Hepatic stellate cell (primary cell): ENCODE results near the gene SLU7.

Experiments used
- DNase-seq: peaks from one replicate; pipeline ENCODE4 v3.0.0; 2011; ENCODE audit warnings: low spot score

SLU7 gene

GRCh38 chr5:160419458-160420330, 813 bp upstream of the SLU7 start:
- DNase-seq: no peak

DNA sequence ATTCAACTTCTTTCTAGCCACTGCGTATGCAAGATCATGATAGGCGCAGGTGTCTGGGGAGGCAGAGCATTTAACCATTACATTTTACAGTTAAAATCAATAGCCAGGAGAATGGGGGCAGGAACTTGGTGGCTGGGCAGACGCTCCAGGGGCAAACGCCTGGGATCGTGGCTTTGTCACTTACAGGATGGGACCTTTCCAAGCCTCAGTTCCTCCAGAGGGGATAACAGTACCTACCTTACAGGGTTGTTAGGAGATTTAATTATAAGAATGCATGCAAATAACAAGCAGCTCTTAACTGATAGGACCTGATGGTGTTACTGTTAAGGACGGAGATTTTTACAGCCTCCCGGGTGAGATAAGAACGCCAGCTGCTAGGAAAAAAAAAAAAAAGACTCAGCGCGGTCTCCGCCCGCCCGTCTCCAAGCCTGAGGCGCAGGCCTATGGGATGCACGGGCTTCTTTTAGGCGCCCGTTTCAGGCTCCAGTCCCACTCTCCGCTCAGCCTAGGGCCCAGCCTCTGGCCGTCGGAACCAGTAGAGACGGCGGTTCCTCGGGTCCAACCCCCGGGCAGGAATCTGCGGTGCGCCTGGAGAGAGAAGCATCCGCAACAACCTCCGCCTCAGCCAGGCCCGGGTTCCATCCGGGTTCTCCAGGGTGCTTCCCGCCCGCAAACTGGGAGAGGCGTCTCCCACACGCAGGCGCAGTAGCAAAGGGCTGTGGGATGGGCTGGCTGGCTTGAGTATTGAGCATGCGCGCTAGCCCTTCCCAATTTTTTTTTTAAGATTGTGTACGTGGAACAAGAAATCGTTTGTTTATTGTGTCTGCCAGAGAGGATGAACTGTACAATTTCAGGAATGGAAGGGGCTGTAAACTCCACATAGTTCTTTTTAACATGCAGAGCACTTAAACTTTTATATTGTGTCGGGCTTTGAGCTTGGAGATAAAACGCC, 19.2 kb downstream of the SLU7 start, which contains the start of gene FAM200C:
TSS of gene FAM200C (minus strand) at position 653 of the 952 bp plus-strand sequence. CDS start 4,564 bp downstream, outside the sequence.
- DNase-seq: peak; percentile 97

- no peak for DNase-seq
These were observed 20.1 kb downstream of the SLU7 start for GRCh38 chr5:160398806-160399205.

DNA sequence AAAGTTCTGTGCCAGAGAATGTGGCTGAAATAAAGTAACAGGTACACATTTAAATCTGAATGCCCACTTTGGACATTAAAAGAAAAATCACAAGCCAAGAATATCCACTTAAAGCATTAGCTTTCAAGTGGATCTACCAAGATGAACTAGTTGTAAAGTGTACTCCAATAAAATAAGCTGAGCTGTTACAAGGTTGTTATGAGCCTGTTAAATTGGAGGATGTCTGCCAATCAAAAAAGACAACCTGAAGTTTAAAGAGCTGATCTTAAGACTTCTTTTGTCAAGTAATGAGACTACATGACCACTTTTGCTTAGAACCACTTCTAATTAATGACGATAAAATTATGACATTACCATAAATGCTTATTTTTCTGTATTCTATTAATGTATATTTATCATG, 21.4 kb downstream of the SLU7 start:
- no peak for DNase-seq

GRCh38 chr5:160395111-160395510, 23.8 kb downstream of the SLU7 start:
- DNase-seq: no peak

- no peak for DNase-seq
These were observed 27.8 kb downstream of the SLU7 start for GRCh38 chr5:160390787-160391696.

DNA sequence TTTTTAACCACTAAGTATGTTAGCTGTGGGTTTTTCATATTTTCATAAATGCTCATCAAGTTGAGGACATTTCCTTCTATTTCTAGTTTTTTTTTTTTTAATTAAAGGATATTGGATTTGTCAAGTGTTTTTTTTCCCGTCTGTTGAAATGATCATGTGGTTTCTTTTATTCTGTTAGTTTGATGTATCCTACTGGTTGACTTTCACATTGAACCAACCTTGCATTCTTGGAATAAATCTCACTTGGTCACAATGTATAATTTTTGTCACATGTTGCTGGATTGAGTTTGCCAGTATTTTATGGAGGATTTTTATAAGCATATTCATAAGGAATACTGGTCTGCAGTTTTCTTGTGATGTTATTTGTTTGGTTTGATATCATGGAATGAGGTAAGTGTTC, 31.4 kb downstream of the SLU7 start:
- DNase-seq: no peak

- no peak for DNase-seq
These were observed 33.4 kb downstream of the SLU7 start for GRCh38 chr5:160385496-160385895.

GRCh38 chr5:160384681-160385080, 34.2 kb downstream of the SLU7 start:
- no peak for DNase-seq

DNA sequence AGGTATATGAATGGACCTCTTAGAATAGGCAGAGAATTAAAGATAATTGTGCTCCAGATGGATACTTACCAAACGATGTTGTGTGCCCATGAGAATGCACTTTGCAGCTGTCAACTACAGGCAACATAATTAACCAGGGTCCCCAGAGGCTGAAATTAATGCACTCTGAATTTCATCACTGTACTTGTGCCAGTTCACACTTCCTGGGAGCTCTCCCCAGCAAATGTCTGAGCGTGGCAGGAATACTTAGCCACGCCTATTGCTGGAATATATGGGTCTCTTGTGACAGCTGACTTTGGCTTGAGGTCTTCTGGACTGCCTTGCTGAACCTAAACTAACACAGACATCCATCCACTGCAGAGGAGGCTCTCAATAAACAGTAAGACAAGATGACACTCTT, 36.5 kb downstream of the SLU7 start:
- DNase-seq: no peak

DNA sequence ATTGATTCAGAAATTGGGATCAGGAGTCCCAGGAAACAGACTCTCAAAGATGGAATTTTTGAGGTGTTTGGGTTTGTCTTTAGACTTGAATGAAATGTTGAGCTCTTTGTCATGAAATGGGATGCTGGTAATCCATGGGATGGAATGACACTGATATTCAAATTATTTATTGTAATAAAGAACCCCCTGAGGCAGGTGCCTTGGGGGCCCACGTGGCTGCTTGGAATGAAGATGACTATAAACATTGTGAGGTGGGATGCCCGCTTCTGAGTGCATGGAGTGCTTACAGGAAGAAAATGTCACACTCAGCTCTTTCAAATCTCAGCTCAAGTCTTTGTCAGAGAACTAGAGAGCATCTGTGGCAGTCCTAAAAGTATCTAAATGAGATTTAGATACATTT, 38.8 kb downstream of the SLU7 start:
- DNase-seq: no peak

DNA sequence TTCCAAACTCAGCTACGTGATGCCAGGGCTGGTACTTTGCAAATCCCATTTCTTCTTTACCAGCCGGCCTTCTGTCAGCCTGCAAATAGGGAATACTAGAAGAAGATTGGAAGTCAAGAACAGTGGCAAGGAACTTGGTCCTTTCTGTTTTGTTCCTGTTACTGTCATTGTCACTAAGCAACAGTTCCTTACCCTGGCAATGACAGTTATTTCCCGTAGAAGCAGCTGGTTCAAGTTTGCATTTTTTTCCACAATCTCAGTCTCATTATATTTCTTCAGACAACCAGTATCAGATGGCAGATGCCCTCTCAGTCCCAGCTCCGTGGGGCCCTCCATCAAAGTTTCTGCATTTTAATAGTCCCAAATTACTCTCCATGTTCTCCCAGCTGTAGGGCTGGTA, 39.4 kb downstream of the SLU7 start:
- DNase-seq: no peak

- no peak for DNase-seq
These were observed 40.6 kb downstream of the SLU7 start for GRCh38 chr5:160378330-160378729.

GRCh38 chr5:160377651-160378050, 41.2 kb downstream of the SLU7 start:
- DNase-seq: no peak

- DNase-seq: no peak
These were observed 42.5 kb downstream of the SLU7 start for GRCh38 chr5:160376416-160376815.

- DNase-seq: no peak
These were observed 43.2 kb downstream of the SLU7 start for GRCh38 chr5:160375701-160376100.

- DNase-seq: no peak
These were observed 43.7 kb downstream of the SLU7 start for GRCh38 chr5:160375166-160375565.

- no peak for DNase-seq
These were observed 47.6 kb downstream of the SLU7 start for GRCh38 chr5:160371294-160371693.

DNA sequence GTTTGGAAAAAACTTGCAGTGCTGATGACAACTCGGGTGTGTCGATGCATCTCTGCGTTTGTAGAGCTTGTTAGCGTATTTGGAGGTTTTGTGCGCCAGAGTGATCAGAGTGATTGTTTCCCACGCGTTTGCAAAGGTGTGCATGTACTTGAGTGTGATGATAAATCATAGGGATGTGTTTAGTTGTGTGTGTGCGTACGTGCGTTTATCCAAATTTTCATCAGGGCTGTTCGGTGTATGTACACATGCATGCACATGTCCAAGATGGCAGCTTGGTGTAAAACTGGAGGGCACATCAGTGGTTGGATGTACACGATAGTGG, 48.2 kb downstream of the SLU7 start:
- no peak for DNase-seq

DNA sequence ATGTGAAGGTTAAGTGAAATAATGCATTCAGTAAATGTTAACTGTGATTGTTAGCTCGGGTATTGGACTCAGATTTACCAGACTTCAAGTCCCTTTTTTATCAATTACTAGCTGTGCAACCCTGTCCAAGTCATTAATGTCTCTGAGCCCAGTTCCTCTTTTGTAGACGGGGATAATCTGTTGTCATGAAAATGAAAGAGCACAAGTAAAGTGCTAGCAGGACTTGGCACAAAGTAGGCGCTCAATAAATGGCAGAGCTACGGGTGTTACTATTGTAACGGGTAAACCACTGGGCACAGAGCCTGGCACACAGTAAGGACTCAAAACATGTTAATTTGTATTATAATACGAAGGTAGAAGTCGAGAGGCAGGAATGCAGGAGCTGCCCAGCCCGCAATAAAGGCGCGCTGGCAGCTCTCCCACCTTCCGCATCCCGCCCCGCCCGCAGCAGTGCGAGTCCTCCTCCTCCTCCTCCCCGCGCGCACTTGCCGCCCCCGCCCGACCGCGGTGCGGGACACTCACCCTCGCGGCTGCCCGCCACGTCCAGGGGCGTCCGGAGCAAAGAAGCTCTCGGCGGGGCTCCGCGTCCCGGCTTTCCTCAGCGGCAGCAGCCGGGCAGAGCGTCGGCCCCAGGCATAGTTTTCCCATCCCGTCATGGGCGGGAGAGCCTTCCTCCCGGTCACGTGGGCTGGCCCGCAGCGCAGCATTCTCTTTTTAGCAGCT, 48.7 kb downstream of the SLU7 start, which contains the start of gene C1QTNF2:
TSS of gene C1QTNF2 (minus strand) at position 637 of the 723 bp plus-strand sequence. CDS start 15,615 bp downstream, outside the sequence.
- DNase-seq: peak; percentile 79

GRCh38 chr5:160367885-160368284, 51.0 kb downstream of the SLU7 start:
- no peak for DNase-seq
